DMS 273 (cell line): ENCODE data around the gene VAMP5.
"Not testable (repeated sequence)": the region's sequence is repeated elsewhere in the genome, so short reads cannot be mapped to it uniquely, and the experiment has no call there.

Source experiments
- DNase-seq: peaks from one replicate; lab custom pipeline; 2025; ENCODE audit not compliant: unreplicated experiment; lab: John Stamatoyannopoulos, UW

VAMP5 gene

DNA sequence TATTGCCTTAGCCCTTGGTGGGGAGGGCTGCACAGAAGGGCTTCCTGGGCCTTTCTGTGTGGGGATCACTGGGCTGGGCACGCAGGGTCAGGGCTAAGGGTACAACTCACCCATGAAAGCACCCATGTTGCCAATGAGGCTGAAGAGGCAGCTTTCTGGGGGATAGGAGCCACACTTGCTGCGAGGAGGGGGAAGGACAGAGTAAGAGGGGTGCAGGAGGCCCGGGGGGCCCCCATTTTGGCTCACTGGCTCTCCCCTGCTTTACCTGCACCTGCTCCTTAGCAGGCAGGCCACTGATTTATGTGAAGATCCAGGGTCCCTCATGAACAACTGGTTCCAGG, 16.0 kb downstream of the VAMP5 start:
- DNase-seq = no peak

DNA sequence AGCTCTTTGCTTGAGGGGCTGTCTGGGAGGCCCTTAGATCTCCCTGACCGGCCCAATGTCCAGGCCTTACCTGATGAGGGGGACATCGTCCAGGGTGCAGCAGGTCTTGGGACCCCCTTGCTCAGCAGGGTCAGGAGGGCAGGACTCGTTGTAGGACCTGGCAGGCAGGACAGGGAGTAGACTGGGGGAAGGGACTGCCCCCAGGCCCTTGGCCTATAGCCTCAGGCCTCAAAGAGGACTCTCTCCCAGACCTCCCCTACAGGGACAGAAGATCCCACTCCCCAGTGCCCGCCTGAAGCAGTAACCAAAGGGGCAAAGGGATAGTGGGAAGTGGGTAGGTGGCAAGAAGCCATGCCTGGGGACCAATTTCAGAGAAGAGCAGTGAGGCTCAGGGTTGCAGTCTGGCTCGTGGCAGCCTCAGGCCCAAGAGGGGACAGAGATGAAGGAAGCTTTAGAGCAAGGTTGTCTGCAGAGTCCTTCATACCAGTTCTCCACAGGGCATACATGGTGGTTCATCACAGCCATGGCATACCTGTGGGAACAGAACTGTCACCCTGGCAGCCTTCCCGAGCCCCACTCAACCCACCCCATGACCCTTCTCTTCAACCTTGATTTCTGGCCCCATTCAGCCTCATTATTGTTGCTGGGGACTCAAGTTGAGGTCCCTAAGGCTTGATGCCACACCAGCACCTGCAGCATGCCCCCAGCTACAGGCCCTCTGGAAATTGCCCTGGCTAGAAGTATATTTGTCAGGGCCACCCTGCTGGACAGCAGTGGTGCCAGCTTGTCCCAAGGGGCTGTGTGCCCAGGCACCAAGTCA, 16.9 kb downstream of the VAMP5 start:
- no peak for DNase-seq

DNA sequence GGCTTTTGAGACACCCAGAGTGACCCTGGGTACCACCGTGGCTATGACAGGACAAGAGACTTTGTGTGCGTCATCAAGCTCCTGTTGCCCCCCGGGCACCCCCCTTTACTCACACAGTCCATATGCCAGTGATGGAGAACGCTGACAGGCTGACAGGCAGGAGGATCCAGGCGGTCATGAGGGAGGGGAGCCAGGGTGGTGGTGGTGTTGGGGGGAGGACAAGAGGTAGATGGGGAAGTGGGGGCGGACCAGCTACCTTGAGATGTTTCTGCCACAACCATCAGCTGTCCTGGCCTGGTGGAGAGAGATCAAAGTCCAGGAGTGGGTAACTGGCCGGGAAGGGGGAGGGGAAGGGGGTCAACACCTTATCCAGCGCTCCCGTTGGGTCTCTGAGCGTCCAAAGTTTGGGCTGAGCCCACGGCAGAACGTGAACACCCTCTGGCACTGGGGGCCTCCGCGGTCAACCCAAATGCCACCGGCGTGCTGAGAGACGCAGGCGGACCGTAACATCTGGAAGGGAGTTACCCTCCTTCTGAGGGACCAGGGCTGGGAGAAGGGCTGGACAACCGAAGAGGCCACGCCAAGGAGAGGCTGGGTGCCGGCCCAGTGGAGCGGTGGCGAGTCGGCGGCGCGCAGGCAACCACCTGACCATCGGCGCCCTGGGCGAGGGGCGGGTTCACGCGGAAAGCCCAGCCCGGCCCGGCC, 17.7 kb downstream of the VAMP5 start:
- DNase-seq = peak; percentile 62

DNA sequence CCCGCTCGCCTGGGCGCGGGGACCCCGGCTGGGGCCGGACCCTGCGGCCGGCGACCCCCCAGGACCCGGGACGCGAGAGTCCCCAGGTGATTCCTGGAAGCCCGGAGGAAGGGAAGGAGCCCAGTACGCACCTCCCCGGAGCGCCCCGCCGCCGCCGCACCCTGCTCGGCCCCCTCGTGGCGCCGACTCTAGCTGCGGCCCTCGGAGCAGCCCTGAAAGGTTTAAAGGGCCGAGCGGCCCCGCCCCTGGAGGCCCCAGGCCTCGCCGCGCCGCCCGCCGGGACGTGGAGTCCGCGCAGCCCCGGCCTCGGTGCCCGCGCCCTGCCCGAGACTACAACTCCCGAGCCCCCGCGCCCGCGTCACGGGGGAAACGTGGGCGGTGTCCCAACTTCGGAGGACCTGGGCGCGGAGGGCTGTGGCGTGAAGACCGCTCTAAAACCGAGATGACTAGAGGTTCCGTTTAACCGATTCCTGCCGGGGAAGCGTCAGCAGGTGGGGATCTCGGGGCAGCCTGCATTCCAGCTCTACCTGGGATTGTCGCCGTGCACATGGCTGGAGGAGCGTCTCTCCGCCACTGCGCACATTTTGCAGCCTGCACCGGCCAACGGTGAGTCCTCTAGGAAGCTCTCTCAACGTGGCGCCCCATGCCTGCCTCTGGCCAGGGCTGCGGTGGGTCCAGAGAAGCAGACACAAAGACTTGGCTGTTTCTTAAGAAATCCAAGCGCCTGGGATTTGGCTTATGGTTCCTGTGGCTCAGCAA, 18.4 kb downstream of the VAMP5 start, which contains the start of gene TMEM150A:
TSS of gene TMEM150A (minus strand) at position 223 of the 759 bp plus-strand sequence. CDS start 750 bp downstream, outside the sequence.
- peak; percentile 96 for DNase-seq

DNA sequence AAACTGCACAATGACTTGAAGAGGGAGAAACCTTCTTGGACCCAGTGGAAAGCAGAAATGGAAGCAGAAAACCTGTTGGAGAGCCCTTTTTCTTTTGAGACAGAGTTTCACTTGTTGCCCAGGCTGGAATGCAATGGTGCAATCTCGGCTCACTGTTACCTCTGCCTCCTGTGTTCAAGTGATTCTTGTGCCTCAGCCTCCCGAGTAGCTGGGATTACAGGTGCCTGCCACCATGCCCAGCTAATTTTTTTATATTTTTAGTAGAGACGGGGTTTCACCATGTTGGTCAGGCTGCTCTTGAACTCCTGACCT, 19.9 kb downstream of the VAMP5 start:
- DNase-seq = not testable (repeated sequence)

DNA sequence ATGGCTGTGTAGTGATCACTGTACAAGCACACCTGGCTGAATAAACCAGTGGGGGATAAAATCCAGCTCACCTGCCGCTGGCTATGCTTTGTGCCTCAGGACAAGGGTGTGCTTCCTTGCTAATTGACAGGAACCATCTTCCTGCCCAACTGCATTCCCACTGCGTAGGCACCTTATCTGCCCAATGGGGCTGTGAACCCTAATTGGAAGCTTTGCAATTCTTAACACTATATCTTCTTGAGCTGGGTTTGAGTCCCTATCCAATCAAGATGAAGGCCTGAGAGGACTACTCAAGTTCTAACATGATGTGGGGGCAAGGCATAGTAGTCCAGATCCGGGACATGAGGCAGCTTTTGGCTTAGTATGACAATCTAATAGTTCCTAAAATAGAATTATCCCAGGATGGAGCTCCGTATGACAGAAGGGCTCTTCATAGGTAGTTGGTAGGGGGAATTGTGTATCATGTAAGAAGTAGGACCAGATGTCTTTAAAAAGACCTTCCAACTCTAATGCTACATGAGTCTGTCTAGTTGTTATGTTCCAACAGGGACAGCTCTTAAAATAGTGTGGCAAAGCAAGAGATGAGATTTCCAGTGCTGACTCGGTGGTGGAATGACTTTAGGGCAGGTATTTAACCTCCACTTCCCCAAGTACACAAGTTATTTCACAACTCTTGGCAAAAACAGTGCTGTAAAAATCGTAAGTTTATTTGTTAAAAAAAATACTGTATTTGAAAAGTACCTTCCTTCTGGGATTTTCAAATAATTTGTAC, 20.5 kb downstream of the VAMP5 start:
- no peak for DNase-seq

DNA sequence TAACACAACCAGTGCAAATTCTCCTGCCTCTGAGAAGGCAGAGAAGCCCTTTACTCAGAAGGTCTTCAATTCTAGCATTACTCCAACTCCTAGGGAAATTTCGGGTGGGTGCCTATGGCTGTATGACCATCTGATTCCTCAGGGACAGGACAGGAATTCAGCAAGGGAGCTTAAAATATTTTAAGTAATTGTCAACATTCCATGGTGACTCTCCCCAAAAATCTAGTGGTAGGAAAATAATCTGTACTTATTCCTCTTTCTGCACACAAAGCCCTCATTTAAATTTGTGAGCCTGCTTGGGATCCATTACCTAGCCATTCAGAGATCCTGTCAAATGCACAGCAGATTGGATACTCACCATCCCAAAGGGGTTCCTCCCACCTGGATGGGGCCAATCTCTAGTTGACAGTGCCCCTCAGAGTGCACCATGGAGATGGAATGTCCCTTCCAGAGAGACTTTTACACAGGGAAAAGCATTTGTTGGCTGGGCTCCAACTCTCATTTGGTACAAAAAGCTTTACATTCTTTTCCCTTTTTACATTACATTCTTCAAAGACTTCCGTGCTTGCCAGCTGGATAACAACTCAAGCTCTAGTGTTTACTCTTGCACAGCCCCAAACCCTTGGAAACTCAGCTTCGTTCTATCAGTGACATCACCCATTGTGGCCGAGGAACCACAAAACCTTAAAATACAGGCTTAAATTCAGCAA, 21.3 kb downstream of the VAMP5 start:
- DNase-seq = peak; percentile 26

DNA sequence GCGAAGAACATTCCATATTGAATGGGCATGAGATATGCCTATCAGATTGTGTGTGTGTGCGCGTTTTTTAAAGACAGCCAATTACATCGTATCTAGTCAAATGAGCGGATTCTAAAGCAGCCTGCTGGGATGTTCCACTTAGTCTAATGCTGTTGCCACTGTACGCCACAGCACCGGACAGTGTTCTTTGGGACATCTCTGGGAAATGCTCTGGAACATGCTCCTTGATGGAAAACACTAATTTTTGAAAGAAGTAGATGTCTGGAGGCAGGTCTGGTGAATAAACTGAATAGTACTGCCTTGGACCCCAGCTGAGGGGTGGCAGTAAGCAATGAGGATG, 21.9 kb downstream of the VAMP5 start:
- no peak for DNase-seq

DNA sequence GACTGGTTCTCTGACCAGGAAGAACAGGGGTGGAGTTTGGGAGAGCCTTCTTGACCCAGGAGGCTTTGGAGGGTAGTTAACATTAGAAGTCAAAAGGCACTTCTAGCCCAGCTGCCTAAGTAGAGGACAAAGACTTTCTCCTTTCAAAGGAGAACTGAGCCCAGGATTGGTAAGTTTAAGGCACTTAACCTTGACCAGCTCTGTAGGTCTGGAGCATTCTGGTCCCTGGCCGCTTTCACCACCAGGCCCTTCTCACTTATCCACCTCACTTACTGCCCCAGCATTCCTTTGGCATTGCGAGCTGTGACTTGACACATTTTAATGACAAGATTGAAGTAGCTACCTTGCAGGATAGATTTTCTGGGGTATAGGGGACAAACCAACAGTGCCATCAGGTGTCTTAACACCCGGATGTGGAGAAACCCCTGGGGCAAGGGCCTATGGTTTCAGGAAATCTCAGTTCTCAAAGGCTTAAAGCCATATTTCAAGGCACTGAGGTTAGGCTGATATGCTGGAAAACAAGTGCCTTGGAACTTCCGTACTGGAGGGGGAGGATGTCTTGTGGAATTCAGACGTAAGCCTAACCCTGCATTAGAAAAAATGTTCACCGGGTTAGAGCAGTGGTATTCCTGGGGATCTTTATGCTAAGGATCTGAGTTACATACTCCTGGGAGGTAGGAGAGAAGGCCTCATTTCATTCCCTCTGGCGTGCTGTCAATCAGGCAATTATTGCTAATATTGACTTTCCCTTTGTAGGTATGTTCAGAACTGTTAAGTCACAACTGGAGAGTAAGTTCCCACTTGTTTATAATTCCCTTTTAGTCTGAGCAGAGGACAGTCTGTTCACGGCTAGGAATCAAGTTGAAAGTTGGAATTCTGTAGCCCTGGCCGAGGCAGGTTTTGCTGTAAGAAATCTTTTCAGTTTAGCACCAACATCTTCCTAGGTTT, 23.3 kb downstream of the VAMP5 start:
- no peak for DNase-seq

DNA sequence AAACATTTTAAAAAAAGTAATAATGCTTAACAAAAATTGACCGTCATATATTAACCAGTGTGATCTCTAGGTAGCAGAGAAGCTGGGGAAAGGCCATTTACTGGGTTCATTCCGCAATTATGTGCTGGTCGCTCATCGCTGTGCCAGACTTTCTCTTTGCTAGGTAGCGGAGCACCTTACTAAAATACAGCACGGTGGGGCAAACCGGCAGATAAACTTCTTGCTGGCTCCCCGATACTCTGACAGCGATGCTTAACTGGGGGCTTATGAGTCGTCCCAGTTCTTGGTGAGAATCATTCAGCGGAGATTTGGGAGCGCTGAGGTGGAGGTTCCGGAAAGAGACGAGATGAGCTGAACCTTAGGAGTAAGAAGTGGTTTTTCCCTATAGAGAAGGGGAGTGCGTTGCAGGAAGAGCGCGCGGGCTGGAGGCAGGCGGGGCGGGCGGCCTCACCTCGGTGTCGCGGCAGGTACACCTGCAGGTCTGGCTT, 27.0 kb downstream of the VAMP5 start:
- DNase-seq = no peak

DNA sequence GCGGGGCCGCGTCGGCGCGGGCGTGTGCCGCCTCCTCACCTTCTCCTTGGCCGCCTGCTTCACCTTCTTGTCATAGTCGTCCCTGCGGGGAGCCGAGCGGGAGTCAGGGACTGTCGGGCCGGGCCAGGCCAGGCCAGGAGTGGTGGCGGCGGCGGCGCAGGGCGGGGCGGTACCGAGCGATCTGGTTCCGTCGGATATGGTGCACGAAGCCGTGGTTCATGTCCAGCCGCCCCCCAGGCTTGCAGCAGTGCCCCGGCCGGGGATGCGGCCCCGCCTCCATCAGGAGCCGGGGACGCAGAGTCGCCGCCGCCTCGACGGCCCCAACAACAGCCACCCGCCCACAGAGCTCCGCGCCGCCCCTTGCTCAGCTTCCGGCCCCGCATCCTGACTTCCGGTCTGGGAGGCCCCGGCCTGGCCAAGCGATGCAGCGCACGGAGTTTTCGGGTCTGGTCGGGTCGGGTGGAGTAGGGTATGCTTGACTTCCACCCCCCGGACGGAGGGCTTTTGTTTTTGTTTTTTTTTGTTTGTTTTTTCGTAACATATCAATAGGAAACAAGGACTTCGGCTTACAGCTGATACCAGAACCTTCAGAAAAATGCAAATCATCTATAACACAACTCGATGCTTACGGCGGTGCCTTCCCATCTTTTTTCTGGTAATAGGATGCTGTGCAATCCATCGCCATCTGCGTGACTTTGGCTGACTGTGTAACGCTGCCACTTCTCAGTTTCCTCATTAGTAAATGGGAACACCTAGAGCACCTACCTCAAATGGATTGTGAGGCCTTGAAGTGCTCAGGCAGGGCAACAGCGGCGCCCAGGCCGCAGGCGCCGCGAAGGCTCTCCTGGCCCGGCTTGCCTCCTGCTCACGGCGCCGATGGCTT, 27.7 kb downstream of the VAMP5 start, which contains the start of gene C2orf68:
TSS of gene C2orf68 (minus strand) at position 362 of the 883 bp plus-strand sequence. CDS start at position 280, 82 bp downstream.
- DNase-seq = peak; percentile 93

DNA sequence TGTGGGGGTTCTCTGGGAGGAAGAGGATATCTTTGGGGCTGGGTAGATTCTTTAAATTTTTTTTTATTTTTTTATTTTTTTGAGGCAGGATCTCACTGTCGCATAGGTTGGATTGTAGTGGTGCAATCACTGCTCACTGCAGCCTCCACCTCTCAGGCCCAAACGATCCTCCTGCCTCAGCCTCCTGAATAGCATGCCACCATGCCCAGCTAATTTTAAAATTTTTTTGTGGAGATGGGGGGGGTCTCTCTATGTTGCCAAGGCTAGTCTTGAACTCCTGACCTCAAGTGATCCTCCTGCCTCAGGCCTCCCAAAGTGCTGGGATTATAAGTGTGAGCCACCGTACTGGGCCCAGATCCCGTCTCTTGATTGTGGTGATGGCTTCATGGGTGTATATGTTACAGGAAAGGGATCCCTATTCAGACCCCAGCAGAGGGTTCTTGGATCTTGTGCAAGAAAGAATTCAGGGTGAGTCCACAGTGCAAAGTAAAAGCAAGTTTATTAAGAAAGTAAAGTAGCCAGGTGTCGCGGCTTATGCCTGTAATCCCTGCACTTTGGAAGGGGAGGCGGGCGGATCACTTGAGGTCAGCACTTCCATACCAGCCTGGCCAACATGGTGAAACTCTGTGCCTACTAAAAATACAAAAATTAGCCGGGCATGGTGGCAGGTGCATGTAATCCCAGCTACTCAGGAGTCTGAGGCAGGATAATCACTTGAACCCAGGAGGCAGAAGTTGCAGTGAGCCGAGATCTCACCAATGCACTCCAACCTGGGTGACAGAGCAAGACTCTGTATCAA, 29.7 kb downstream of the VAMP5 start:
- no peak for DNase-seq

DNA sequence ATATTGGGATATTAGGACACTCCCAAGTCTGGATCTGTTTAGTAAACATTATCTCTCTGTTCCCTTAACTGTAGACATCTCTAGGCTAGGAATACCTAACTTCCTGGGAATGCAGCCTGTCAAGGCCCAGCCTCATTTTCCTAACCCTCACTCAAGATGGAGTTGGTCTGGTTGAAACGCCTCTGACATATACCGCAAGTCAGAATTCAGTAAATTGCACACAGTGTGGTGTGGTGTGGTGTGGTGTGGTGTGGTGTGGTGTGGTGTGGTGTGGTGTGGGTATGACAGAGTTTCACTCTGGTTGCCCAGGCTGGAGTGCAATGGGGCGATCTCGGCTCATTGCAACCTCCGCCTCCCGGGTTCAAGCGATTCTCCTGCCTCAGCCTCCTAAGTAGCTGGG, 30.5 kb downstream of the VAMP5 start:
- DNase-seq = not testable (repeated sequence)

DNA sequence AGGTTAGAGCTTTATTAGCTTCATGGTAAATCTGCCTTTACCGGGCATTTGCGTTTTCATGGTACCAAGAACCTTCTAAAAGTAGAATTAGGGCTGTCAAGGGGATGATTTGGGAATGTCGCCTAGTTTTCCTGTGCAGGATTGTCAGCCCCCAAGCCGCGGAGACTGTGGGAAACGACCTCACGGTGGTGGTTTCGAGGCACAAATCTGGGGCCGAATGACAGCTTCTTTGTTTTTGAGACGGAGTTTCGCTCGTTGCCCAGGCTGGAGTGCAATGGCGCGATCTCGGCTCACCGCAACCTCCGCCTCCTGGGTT, 31.1 kb downstream of the VAMP5 start:
- no peak for DNase-seq

DNA sequence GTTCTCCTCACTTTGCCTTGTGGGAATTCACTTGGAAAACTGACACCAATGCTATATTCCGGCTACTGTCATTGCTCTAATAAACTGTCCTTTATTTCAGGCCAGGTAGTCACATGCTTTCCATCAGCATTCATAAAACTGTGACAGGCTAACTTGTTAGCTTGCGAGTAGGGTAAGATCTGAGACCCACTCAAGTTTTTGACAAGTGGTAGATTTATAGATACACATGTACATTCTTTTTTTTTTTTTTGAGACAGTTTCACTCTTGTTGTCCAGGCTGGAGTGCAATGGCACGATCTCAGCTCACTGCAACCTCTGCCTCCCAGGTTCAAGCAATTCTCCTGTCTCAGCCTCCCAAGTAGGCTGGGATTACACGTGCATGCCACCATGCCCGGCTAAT, 33.5 kb downstream of the VAMP5 start:
- not testable (repeated sequence) for DNase-seq

DNA sequence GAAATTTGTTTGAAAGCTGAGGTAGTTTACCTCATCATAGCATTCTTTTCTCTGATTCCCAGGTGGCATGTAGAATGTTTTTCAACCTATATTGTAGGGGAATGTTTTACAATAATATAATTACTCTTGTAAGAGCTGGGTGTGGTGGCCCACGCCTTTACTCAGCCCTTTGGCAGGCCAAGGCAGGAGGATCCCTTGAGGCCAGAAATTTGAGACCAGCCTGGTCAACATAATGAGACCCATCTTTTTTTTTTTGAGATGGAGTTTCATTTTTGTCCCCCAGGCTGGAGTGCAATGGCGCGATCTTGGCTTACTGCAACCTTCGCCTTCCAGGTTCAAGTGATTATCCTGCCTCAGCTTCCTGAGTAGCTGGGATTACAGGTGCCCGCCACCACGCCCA, 35.4 kb downstream of the VAMP5 start:
- no peak for DNase-seq

DNA sequence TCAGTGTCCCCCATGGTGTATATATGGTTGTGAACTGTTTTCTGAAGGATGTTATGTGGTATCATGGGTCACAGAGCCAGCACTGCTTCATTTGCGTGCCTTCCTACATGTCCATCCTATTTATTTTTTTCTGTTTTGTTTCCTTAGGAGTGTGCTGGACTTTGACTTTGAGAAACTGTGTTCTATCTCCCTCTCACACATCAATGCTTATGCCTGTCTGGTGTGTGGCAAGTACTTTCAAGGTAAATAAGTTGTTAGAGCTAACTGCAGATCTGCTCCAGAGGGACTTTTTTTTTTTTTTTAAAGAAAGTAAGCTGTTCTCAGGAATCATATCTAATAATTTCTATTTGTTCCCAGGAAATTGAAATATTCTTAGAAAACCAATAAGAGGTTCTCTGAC, 37.1 kb downstream of the VAMP5 start:
- no peak for DNase-seq

DNA sequence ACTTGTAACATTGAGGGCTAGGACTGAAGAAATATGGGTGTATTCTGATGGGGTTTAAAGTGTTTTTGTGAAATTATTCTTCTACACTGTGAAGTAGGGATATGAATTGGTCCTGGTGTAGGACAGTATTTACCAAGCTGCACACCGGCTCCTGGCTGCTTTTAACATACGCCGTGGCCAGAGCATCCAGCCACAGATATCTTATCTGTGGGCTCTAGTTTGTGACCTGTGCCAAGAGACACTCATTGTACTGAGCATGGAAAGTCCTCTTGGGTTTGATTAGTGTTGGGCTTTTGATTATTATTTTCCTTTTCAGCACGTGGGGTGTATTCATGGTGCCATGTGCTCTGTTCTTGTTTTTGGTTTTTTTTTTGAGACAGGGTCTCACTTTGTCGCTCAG, 39.8 kb downstream of the VAMP5 start:
- no peak for DNase-seq
